Subcutaneous adipose tissue (tissue), 4 donors: Measurements from ENCODE around the gene MON2. TPM values are rescaled to one million over a fixed set of nuclear protein-coding genes. Genes with fewer than 3 reads are reported as not detected.

Experiments
- total RNA-seq, 4 donors: library from RNA; depleted of rRNA; stranded (reverse); fragments of >200 nt; gene quantifications; one replicate each; pipeline ENCODE4 v1.1.0, GENCODE V29; 2016
- TF ChIP-seq, protein P1 (sequence below): fragments of 450-650 bp; IDR thresholded peaks from one replicate; pipeline ENCODE4 v1.5.1; 2016; ENCODE audit warnings: low read depth, mild to moderate bottlenecking, control low read depth, antibody characterized with exemption, moderate library complexity

MON2 gene
- total RNA-seq, 4 donors from 2014 or later, result 87.2 to 150 (median 101) TPM

DNA sequence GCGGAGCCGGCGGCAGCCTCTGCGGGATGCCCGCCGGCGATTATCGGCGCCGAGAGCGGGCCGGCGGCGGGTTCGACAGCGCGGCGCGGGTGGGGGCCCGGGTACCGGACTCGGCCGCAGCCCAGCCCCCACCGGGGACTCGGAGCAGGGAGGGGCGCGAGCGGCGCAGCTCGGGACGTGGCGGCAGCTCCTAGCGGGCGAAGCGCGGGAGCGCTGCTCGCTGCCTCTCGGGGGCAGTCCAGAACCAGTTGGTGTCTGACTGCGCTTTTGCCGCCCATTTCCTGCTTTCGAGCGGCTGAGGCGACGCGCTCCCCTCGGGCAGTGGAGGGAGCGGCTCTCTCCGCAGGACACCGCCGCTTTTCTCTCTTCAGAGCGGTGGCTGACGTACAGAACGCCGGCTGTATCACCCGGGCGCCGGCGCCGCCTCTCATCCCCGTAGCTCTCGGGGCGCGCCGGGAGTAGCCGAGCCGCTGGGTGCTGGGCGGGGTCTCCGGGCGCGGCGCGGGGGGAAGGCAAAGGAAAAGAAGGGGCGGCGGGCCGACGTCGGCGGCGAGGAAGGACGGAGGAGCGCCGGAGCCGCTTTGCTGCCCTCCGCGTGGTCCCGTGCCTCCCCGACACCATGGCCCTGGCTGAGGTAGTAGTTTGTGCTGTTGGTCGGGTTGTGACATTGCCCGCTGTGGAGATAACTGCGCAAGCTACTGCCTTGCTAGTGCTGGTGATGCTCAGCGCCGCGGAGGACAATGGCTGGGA, 136.6 kb downstream of the MON2 start:
- TF ChIP-seq, protein P1, sequence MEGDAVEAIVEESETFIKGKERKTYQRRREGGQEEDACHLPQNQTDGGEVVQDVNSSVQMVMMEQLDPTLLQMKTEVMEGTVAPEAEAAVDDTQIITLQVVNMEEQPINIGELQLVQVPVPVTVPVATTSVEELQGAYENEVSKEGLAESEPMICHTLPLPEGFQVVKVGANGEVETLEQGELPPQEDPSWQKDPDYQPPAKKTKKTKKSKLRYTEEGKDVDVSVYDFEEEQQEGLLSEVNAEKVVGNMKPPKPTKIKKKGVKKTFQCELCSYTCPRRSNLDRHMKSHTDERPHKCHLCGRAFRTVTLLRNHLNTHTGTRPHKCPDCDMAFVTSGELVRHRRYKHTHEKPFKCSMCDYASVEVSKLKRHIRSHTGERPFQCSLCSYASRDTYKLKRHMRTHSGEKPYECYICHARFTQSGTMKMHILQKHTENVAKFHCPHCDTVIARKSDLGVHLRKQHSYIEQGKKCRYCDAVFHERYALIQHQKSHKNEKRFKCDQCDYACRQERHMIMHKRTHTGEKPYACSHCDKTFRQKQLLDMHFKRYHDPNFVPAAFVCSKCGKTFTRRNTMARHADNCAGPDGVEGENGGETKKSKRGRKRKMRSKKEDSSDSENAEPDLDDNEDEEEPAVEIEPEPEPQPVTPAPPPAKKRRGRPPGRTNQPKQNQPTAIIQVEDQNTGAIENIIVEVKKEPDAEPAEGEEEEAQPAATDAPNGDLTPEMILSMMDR, result no peak

DNA sequence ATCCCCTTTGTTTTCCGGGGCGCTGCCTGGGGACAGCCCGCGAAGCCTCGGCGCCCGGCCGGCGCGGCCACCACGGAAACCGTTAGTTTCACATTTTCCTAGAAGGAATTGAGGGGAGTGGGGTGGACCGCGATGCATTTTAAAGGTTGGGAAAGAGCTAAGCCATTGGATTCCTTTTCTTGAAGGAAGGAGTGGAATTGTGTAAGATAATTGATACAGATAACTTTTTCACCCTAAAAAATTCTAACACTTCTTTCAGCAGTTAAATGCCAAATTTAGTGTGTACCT, 137.1 kb downstream of the MON2 start:
- TF ChIP-seq, protein P1, result no peak

DNA sequence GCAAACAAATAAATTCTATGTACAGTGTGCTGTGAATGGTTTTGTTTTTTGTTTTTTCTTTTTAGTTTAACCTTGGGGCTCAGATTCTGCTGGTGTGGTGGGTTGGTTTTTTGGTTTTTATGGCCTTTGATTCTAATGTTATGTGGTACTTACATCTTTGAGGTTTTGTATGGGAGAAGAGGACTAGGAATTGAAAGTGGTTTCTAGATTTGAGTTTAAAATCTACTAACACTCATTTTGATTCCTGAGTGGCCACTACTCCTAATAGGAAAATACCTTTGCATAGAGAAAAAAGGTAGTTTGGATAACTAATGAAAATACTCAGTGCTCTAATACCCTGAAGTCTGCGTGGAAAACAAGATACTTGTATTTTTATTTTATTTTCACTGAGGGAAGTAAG, 137.7 kb downstream of the MON2 start:
- TF ChIP-seq, protein P1, result no peak

DNA sequence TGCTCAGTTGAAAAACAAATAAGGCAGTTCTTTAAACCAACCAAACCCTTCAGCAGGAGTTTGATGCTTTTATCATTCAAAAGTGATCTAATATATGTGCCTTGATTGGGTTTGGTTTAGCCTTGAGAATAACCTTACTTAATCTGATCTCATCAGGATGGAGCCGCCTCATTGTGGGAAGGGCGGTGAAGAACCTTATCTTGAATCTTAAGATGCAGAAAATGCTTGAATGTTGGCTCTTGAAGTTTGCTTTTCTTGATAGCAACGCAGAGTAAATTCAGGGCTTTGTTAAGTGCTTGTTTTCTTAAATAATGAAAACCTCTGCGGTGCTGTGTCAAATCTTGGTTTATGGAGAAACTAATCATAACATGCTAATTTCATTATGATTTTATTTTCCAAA, 138.2 kb downstream of the MON2 start:
- TF ChIP-seq, protein P1, result no peak

DNA sequence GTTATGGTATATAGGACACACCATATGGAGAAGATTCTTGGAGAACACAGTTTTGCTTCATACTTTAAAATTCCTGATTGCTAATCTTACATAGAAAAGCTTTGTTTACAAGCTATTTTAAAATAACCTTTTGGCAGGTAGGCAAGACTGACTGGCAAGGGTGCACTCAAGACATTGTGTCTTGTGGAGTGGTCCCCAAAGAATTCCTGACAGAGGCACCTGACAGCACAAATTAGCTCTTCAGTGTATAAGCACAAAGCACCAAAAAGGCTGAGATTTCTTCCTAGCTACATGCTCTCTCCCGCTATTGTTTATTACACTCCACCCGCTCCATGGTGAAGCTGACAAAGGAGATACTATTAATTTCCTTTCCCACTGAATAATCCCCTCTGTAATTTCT, 139.4 kb downstream of the MON2 start:
- TF ChIP-seq, protein P1, result no peak

DNA sequence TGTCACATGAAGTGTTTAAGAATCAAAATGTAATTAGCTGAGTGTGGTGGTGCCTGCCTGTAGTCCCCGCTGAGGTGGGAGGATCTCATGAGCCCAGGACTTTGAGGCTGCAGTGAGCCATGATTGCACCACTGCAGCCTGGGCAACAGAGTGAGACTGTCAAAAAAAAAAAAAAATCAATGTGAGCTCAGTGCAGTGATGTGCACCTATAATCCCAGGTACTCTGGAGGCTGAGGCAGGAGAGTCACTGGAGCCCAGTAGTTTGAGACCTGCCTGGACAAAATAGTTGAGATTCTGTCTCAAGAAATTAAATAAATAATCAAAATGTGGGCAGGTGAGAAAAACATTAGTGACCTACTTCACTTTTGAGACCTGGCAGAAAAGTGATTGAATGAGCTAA, 140.0 kb downstream of the MON2 start:
- TF ChIP-seq, protein P1, result no peak

DNA sequence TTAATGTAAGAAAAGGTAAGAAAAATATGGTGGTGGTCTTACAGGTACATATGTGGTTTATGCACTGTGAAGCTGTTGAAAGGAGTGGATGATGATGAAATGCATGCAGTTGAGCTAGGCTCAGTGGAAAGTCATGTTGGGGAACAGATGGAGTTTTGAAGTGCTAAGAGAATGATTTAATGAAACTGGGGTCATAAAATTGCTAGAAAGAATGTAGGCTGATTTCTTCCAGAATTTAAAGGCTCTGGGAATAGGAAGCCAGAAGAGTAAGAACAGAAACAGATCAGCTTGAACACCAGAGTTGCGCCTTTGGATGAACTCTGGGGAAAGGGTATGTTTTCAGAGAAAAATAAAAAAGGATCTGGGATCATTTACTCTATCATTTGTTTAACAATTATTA, 146.5 kb downstream of the MON2 start:
- TF ChIP-seq, protein P1, result no peak
